GM12878 (cell line): ENCODE results near the gene ROBO4.

ENCODE experiments used
- CBFB ChIP-seq: IDR thresholded peaks from 2 replicates; pipeline ENCODE4 v1.6.1; 2016; ENCODE audit warnings: antibody characterized with exemption, low read depth
- EGR1 ChIP-seq, 2 experiments: IDR thresholded peaks; 1 replicate in 1 of 2; 2 replicates in 1 of 2; pipeline ENCODE4 v1.6.1; 2011 to 2012; ENCODE audit warnings: low read depth in 2 of 2, low read length in 2 of 2, borderline replicate concordance in 1 of 2, mild to moderate bottlenecking in 1 of 2, moderate library complexity in 1 of 2
- ESRRA ChIP-seq: IDR thresholded peaks from 2 replicates; pipeline ENCODE4 v1.6.1; 2012; ENCODE audit warnings: mild to moderate bottlenecking, low read length, improper control_type of control experiment
- NRF1 ChIP-seq: conservative IDR thresholded peaks from 2 replicates; pipeline ENCODE4 v1.6.1; 2011; ENCODE audit warnings: mild to moderate bottlenecking, low read depth, low read length, improper control_type of control experiment
- RCOR1 ChIP-seq: conservative IDR thresholded peaks from 2 replicates; pipeline ENCODE4 v1.6.1; 2012; ENCODE audit warnings: low read depth, low read length, improper control_type of control experiment
- TF ChIP-seq, protein P1 (sequence below): IDR thresholded peaks from 2 replicates; pipeline ENCODE4 v1.6.1; 2012; ENCODE audit warnings: low read length, inconsistent platforms
- TF ChIP-seq, protein P2 (sequence below), 3 experiments: IDR thresholded peaks in 2 of 3; conservative IDR thresholded peaks in 1 of 3; 2 replicates each; pipeline ENCODE4 v1.5.1; 2011; ENCODE audit warnings: low read depth in 3 of 3, low read length in 3 of 3, mild to moderate bottlenecking in 3 of 3, control low read depth in 2 of 3, moderate library complexity in 2 of 3, inconsistent platforms in 1 of 3, mixed read lengths in 1 of 3; ENCODE audit not compliant: control insufficient read depth in 2 of 3, insufficient read depth in 1 of 3; ENCODE audit errors: extremely low read depth in 1 of 3
- TF ChIP-seq, protein P3 (sequence below): IDR thresholded peaks from 2 replicates; pipeline ENCODE4 v1.6.1; 2012; ENCODE audit warnings: mild to moderate bottlenecking, low read depth, low read length

DNA sequence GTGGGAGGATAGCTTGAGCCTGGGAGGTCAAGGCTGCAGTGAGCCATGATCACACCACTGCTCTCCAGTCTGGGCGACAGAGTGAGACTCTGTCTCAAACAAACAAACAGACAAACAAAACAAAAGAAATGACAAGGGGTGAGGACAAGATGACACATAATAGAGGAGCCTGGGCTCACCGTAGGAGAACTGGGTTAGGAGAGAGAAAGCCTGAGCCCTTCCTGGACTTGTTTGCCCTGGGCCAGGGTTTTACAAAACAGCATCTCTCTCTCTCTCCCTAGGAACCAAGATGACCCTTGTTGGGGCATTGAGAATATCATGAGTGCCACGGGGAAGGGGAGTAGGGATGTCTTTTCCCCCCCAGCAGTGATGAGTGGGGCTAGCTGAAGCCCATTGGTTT is 16.7 kb downstream of the ROBO4 start:
- TF ChIP-seq, protein P1, sequence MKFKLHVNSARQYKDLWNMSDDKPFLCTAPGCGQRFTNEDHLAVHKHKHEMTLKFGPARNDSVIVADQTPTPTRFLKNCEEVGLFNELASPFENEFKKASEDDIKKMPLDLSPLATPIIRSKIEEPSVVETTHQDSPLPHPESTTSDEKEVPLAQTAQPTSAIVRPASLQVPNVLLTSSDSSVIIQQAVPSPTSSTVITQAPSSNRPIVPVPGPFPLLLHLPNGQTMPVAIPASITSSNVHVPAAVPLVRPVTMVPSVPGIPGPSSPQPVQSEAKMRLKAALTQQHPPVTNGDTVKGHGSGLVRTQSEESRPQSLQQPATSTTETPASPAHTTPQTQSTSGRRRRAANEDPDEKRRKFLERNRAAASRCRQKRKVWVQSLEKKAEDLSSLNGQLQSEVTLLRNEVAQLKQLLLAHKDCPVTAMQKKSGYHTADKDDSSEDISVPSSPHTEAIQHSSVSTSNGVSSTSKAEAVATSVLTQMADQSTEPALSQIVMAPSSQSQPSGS = no peak
- no peak for TF ChIP-seq ESRRA
- TF ChIP-seq, protein P2, sequence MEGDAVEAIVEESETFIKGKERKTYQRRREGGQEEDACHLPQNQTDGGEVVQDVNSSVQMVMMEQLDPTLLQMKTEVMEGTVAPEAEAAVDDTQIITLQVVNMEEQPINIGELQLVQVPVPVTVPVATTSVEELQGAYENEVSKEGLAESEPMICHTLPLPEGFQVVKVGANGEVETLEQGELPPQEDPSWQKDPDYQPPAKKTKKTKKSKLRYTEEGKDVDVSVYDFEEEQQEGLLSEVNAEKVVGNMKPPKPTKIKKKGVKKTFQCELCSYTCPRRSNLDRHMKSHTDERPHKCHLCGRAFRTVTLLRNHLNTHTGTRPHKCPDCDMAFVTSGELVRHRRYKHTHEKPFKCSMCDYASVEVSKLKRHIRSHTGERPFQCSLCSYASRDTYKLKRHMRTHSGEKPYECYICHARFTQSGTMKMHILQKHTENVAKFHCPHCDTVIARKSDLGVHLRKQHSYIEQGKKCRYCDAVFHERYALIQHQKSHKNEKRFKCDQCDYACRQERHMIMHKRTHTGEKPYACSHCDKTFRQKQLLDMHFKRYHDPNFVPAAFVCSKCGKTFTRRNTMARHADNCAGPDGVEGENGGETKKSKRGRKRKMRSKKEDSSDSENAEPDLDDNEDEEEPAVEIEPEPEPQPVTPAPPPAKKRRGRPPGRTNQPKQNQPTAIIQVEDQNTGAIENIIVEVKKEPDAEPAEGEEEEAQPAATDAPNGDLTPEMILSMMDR (IDR thresholded peaks at IDR 0.05 in 2 of 3, conservative IDR thresholded peaks at IDR 0.05 in 1 of 3; ENCODE audit: control insufficient read depth in 2 of 3, extremely low read depth in 1 of 3, insufficient read depth in 1 of 3, low read depth in 3 of 3, low read length in 3 of 3) = no peak
- TF ChIP-seq RCOR1 = no peak
- no peak for TF ChIP-seq EGR1 (IDR thresholded peaks at IDR 0.05; ENCODE audit: borderline replicate concordance in 1 of 2, low read depth in 2 of 2, low read length in 2 of 2)
- TF ChIP-seq NRF1 = no peak
- TF ChIP-seq, protein P3, sequence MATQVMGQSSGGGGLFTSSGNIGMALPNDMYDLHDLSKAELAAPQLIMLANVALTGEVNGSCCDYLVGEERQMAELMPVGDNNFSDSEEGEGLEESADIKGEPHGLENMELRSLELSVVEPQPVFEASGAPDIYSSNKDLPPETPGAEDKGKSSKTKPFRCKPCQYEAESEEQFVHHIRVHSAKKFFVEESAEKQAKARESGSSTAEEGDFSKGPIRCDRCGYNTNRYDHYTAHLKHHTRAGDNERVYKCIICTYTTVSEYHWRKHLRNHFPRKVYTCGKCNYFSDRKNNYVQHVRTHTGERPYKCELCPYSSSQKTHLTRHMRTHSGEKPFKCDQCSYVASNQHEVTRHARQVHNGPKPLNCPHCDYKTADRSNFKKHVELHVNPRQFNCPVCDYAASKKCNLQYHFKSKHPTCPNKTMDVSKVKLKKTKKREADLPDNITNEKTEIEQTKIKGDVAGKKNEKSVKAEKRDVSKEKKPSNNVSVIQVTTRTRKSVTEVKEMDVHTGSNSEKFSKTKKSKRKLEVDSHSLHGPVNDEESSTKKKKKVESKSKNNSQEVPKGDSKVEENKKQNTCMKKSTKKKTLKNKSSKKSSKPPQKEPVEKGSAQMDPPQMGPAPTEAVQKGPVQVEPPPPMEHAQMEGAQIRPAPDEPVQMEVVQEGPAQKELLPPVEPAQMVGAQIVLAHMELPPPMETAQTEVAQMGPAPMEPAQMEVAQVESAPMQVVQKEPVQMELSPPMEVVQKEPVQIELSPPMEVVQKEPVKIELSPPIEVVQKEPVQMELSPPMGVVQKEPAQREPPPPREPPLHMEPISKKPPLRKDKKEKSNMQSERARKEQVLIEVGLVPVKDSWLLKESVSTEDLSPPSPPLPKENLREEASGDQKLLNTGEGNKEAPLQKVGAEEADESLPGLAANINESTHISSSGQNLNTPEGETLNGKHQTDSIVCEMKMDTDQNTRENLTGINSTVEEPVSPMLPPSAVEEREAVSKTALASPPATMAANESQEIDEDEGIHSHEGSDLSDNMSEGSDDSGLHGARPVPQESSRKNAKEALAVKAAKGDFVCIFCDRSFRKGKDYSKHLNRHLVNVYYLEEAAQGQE = no peak
- TF ChIP-seq CBFB = no peak
